ENCODE measurements around the gene PLA2G6. TPM values are rescaled to one million over a fixed set of nuclear protein-coding genes. Genes with fewer than 3 reads are reported as not detected.
"Not testable (repeated sequence)": the region's sequence is repeated elsewhere in the genome, so short reads cannot be mapped to it uniquely, and the experiment has no call there.

PLA2G6 gene
- total RNA-seq, 2 donors from 2014 or later = 61.5 to 138 TPM

DNA sequence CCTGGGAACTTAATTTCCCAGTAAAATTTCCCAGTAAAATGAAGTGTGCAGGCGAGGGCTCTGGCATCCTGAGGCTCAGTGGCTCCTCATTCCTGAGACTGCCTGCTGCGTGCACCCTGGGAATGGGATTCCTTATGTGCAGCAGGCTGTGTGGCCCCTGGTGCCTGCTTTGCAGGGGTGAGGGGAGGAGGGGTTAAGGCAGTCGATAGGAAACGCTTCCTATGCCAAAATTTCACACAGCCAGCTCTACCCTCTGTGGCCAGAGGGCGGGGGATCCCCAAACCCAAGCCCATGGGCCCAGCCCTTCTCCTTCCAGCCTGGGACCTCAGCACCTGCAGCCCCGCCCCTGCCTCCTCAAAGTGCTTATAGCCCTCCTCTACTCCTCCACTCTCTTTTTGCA, 59.0 kb downstream of the PLA2G6 start:
- H3K4me3 ChIP-seq = no peak overlapping the region
- no peak for TF ChIP-seq POLR2AphosphoS5 (IDR thresholded peaks at IDR 0.05)
- TF ChIP-seq POLR2A (IDR thresholded peaks at IDR 0.05) = no peak
- TF ChIP-seq, protein P1, sequence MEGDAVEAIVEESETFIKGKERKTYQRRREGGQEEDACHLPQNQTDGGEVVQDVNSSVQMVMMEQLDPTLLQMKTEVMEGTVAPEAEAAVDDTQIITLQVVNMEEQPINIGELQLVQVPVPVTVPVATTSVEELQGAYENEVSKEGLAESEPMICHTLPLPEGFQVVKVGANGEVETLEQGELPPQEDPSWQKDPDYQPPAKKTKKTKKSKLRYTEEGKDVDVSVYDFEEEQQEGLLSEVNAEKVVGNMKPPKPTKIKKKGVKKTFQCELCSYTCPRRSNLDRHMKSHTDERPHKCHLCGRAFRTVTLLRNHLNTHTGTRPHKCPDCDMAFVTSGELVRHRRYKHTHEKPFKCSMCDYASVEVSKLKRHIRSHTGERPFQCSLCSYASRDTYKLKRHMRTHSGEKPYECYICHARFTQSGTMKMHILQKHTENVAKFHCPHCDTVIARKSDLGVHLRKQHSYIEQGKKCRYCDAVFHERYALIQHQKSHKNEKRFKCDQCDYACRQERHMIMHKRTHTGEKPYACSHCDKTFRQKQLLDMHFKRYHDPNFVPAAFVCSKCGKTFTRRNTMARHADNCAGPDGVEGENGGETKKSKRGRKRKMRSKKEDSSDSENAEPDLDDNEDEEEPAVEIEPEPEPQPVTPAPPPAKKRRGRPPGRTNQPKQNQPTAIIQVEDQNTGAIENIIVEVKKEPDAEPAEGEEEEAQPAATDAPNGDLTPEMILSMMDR (IDR thresholded peaks at IDR 0.05) = no peak
- WGBS = 78% methylated on average over 6 of the region's 6 CpGs
- H3K36me3 ChIP-seq = no peaks in the 10 kb centered on the region
- no peak for DNase-seq (ENCODE audit: low spot score)
- no peaks in the 10 kb centered on the region for H3K27me3 ChIP-seq (replicated peaks; ENCODE audit: insufficient read depth)
- no peaks in the 10 kb centered on the region for H3K9me3 ChIP-seq
- H3K4me1 ChIP-seq (replicated peaks) = no peaks in the 10 kb centered on the region
- H3K27ac ChIP-seq = no peak overlapping the region
- intact Hi-C loops (cut with DNase I) = no loop called here

DNA sequence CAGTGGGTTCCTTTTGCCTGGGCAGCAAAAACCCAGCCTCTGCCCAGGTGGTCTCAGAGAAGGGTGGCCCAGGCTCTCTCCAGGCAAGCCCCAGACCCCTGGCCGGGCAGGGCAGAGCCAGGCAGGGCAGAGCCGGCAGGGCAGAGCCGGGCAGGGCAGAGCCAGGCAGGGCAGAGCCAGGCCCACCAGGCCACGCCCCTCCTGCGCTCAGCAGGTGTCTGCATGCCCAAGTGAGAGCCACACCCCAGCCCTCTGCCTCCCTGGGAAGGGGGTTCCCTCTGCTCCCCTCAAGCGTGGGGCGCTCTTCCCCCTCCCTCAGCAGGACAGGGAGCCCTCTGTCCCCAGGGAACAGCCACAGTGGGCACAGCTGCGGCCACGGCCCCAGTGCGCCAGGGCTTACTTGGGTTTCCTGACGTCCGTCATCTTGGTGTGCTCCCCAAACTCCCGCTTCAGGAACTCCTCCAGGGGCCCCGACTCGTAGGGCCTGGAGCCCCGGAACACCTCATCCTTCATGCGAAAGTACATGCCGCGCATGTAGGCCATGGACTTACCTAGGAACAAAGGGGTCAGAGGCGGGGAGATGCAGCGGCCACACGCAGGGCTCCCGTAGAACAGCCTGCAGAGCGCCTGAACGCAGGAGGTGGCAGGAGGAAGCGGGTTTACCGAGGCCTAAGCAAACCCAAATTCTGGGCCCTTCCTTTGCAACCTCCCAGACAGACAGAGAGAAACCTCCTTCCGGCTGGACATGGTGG, 61.1 kb downstream of the PLA2G6 start:
- 81% methylated on average over 27 of the region's 28 CpGs for WGBS
- H3K9me3 ChIP-seq = no peaks in the 10 kb centered on the region
- intact Hi-C loops (cut with DNase I) = no loop called here
- TF ChIP-seq POLR2AphosphoS5 (IDR thresholded peaks at IDR 0.05) (no peak), POLR2A (IDR thresholded peaks at IDR 0.05) (no peak)
- TF ChIP-seq, protein P1 (IDR thresholded peaks at IDR 0.05) = no peak
- H3K36me3 ChIP-seq = no peaks in the 10 kb centered on the region
- H3K27me3 ChIP-seq (replicated peaks; ENCODE audit: insufficient read depth) = no peaks in the 10 kb centered on the region
- no peaks in the 10 kb centered on the region for H3K4me1 ChIP-seq (replicated peaks)
- H3K27ac ChIP-seq = no peak overlapping the region
- DNase-seq (ENCODE audit: low spot score) = no peak
- no peak overlapping the region for H3K4me3 ChIP-seq

DNA sequence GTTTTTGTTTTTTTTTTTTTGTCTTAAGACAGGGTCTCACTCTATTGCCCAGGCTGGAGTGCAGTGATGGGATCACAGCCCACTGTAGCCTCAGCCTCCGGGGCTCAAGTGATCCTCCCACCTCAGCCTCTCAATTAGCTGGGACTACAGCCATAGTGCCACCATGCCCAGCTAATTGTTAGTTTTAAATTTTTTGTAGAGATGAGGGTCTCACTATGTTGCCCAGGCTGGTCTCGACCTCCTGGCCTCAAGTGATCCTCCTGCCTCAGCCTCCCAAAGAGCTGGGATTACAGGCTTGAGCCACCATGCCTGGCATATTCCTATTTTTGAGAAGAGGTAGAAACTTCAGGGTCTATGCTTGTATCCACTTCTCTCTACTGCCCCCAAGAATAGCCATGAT, 62.9 kb downstream of the PLA2G6 start:
- intact Hi-C loops (cut with DNase I) = loop anchor here (10.0 kb wide), 2 partner anchors 56 to 106 kb away; no protein-coding TSS in a partner anchor
- WGBS = 95% methylated on average over 2 of the region's 2 CpGs

DNA sequence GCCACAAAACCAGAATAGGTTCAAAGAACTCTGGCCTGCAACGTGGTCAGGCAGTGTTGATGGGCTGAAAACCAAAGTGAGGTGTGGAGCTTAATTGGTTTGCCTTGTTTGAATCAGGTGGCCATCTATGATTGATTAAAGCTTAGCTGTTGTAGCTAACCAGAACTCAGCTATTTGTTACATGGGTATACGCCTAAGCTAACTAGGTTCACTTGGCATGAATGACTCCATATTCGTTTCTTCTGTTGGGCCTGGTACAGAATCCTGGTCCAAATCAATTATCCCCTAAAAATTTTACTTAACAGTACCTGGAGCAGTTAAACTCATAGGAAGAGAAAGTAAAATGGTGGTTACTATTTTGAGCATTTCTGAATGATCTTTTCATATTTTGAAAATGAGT, 63.4 kb downstream of the PLA2G6 start:
- no peak for DNase-seq (ENCODE audit: low spot score)
- H3K4me3 ChIP-seq = no peak overlapping the region
- H3K27ac ChIP-seq = no peak overlapping the region
- H3K36me3 ChIP-seq = no peaks in the 10 kb centered on the region
- WGBS = 91% methylated on average over 3 of the region's 3 CpGs
- TF ChIP-seq, protein P1 (IDR thresholded peaks at IDR 0.05) = no peak
- TF ChIP-seq POLR2A (IDR thresholded peaks at IDR 0.05) (no peak), POLR2AphosphoS5 (IDR thresholded peaks at IDR 0.05) (no peak)
- H3K27me3 ChIP-seq (replicated peaks; ENCODE audit: insufficient read depth) = no peaks in the 10 kb centered on the region
- no peaks in the 10 kb centered on the region for H3K9me3 ChIP-seq
- intact Hi-C loops (cut with DNase I) = loop anchor here (10.0 kb wide), 2 partner anchors 57 to 107 kb away; no protein-coding TSS in a partner anchor
- no peaks in the 10 kb centered on the region for H3K4me1 ChIP-seq (replicated peaks)

More for the DNA sequence above, 62.9 kb downstream of the PLA2G6 start:
- DNase-seq (ENCODE audit: low spot score); H3K27ac ChIP-seq; H3K27me3 ChIP-seq (replicated peaks; ENCODE audit: insufficient read depth); H3K4me1 ChIP-seq (replicated peaks); H3K4me3 ChIP-seq; H3K9me3 ChIP-seq; H3K36me3 ChIP-seq: not testable (repeated sequence)

DNA sequence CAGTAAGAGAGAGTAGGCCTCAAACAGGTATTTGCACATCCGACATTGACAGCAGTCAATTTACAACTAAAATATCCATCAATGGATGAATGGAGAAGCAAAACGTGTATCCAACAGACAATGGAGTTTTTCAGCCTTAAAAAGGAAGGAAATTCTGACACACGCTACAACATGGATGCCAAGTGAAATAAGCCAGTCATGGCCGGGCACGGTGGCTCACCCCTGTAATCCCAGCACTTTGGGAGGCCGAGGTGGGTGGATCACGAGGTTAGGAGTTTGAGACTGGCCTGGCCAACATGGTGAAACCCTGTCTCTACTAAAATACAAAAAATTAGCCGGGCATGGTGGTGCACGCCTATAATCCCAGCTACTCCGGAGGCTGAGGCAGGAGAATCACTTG, 64.1 kb downstream of the PLA2G6 start:
- not testable (repeated sequence) for DNase-seq (ENCODE audit: low spot score); H3K9me3 ChIP-seq; H3K4me3 ChIP-seq; H3K4me1 ChIP-seq (replicated peaks); H3K36me3 ChIP-seq; H3K27ac ChIP-seq; H3K27me3 ChIP-seq (replicated peaks; ENCODE audit: insufficient read depth)
- 87% methylated on average over 10 of the region's 10 CpGs for WGBS
- intact Hi-C loops (cut with DNase I) = loop anchor here (10.0 kb wide), 2 partner anchors 57 to 107 kb away; no protein-coding TSS in a partner anchor

Data from prostate gland (tissue), 2 donors.